ENCODE results near the gene KAT5.
A peak's percentile ranks its signal among the peaks of the same experiment; 100 is the strongest.
"Not testable (repeated sequence)": the region's sequence is repeated elsewhere in the genome, so short reads cannot be mapped to it uniquely, and the experiment has no call there.

KAT5 gene

GRCh38 chr11:65722261-65722660 lies 10.2 kb downstream of the KAT5 start:
- DNase-seq (ENCODE audit: extremely low read depth, low read depth): no peak
- H3K4me3 ChIP-seq (replicated peaks; ENCODE audit: low read depth, low read length): no peak overlapping the region
- TF ChIP-seq CTCF (IDR thresholded peaks at IDR 0.05; ENCODE audit: low read depth, low read length, missing control alignments): no peak

GRCh38 chr11:65726660-65727059 lies 14.6 kb downstream of the KAT5 start:
- peak; percentile 14 for TF ChIP-seq CTCF (IDR thresholded peaks at IDR 0.05; ENCODE audit: low read depth, low read length, missing control alignments)
- no peak overlapping the region for H3K4me3 ChIP-seq (replicated peaks; ENCODE audit: low read depth, low read length)
- no peak for DNase-seq (ENCODE audit: extremely low read depth, low read depth)

- TF ChIP-seq CTCF (IDR thresholded peaks at IDR 0.05; ENCODE audit: low read depth, low read length, missing control alignments): no peak
- H3K4me3 ChIP-seq (replicated peaks; ENCODE audit: low read depth, low read length): no peak overlapping the region
- no peak for DNase-seq (ENCODE audit: extremely low read depth, low read depth)
These were observed 15.8 kb downstream of the KAT5 start for GRCh38 chr11:65727865-65728264.

GRCh38 chr11:65730461-65730860 lies 18.4 kb downstream of the KAT5 start:
- H3K4me3 ChIP-seq (replicated peaks; ENCODE audit: low read depth, low read length): no peak overlapping the region
- no peak for DNase-seq (ENCODE audit: extremely low read depth, low read depth)
- no peak for TF ChIP-seq CTCF (IDR thresholded peaks at IDR 0.05; ENCODE audit: low read depth, low read length, missing control alignments)

GRCh38 chr11:65735111-65735510 lies 23.1 kb downstream of the KAT5 start:
- H3K4me3 ChIP-seq (replicated peaks; ENCODE audit: low read depth, low read length); DNase-seq (ENCODE audit: extremely low read depth, low read depth): not testable (repeated sequence)

- no peak overlapping the region for H3K4me3 ChIP-seq (replicated peaks; ENCODE audit: low read depth, low read length)
- no peak for TF ChIP-seq CTCF (IDR thresholded peaks at IDR 0.05; ENCODE audit: low read depth, low read length, missing control alignments)
- no peak for DNase-seq (ENCODE audit: extremely low read depth, low read depth)
These were observed 24.8 kb downstream of the KAT5 start for GRCh38 chr11:65736810-65737209.

GRCh38 chr11:65739022-65739421 lies 27.0 kb downstream of the KAT5 start:
- no peak for DNase-seq (ENCODE audit: extremely low read depth, low read depth)
- no peak for TF ChIP-seq CTCF (IDR thresholded peaks at IDR 0.05; ENCODE audit: low read depth, low read length, missing control alignments)
- H3K4me3 ChIP-seq (replicated peaks; ENCODE audit: low read depth, low read length): no peak overlapping the region

Data from HFF-Myc (cell line).